Spinal cord (tissue), 10 donors: ENCODE results near the gene BMAL1. TPM values are rescaled to one million over a fixed set of nuclear protein-coding genes. Genes with fewer than 3 reads are reported as not detected.
"Not testable (repeated sequence)": the region's sequence is repeated elsewhere in the genome, so short reads cannot be mapped to it uniquely, and the experiment has no call there.

Source experiments
- DNase-seq, 6 donors: peaks; one replicate each; pipeline versions ENCODE4 v3.0.0 to v3.0.0-alpha.2; 2013 to 2015; ENCODE audit warnings: low spot score in 6 of 6, low read depth in 4 of 6
- H3K27ac ChIP-seq: one replicate; pipeline ENCODE4 v1.5.1; 2013; ENCODE audit warnings: low read depth, low read length, control low read depth
- H3K27me3 ChIP-seq: one replicate; pipeline ENCODE4 v1.6.1; 2013; ENCODE audit warnings: low read length; ENCODE audit not compliant: control insufficient read depth, insufficient read depth
- H3K36me3 ChIP-seq: one replicate; pipeline ENCODE4 v1.6.1; 2013; ENCODE audit warnings: low read length; ENCODE audit not compliant: control insufficient read depth, insufficient read depth
- H3K4me1 ChIP-seq: one replicate; pipeline ENCODE4 v1.6.1; 2013; ENCODE audit warnings: low read length; ENCODE audit not compliant: control insufficient read depth, insufficient read depth
- H3K4me3 ChIP-seq: one replicate; pipeline ENCODE4 v1.5.1; 2013; ENCODE audit warnings: low read depth, low read length, control low read depth
- H3K9me3 ChIP-seq: one replicate; pipeline ENCODE4 v1.6.1; 2013; ENCODE audit warnings: low read length; ENCODE audit not compliant: control insufficient read depth, insufficient read depth
- WGBS: methylation state at CpG from one replicate; pipeline ENCODE4 v1.1.5; 2013; ENCODE audit warnings: missing lambda C conversion rate; ENCODE audit not compliant: insufficient coverage; 5-methylcytosine and 5-hydroxymethylcytosine counted together
- polyA plus RNA-seq, 2 donors: library from polyadenylated mRNA; unstranded; fragments of 120-200 nt; gene quantifications; one replicate each; pipeline ENCODE4 v1.2.1, GENCODE V29; 2013; ENCODE audit not compliant: insufficient read length in 2 of 2
- total RNA-seq, 2 donors: library from RNA; depleted of rRNA in 1 of 2; stranded (reverse); fragments of 120-200 nt in 1 of 2; fragments of >200 nt in 1 of 2; gene quantifications; one replicate each; pipeline versions ENCODE4 v1.2.3 to v1.2.4, GENCODE V29; 2013 to 2014
- donor health status: healthy.

BMAL1 gene
- total and polyA plus RNA-seq, 4 donors, result 21.0 to 29.8 (median 25.7) TPM

DNA sequence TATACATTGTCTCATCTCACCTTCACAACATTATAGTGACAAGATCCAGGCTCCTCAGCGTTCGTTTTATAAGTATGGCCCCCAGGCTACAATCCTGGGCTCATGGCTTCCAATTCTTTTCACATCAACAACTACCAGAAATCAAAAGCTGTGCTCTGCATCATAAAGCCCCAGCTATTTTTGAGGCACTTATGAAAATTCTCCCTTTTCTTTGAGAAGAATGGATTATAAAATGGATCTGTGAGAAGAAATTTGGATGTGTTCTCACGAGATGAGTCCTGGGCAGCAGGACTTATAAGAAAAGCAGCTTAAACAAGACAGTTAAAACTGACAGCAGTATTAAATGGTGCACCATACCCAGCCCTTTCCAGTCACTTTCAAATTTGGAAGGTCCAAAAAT is 105.2 kb downstream of the BMAL1 start:
- Histone ChIP-seq H3K4me1 (peaks cover 2% of the 10 kb centered on the region), H3K27ac (no peak overlapping the region), H3K9me3 (no peaks in the 10 kb centered on the region), H3K27me3 (no peaks in the 10 kb centered on the region), H3K36me3 (peaks cover 19% of the 10 kb centered on the region), H3K4me3 (no peak overlapping the region)
- 100% methylated on average over 2 of the region's 3 CpGs for WGBS
- no peak for DNase-seq

DNA sequence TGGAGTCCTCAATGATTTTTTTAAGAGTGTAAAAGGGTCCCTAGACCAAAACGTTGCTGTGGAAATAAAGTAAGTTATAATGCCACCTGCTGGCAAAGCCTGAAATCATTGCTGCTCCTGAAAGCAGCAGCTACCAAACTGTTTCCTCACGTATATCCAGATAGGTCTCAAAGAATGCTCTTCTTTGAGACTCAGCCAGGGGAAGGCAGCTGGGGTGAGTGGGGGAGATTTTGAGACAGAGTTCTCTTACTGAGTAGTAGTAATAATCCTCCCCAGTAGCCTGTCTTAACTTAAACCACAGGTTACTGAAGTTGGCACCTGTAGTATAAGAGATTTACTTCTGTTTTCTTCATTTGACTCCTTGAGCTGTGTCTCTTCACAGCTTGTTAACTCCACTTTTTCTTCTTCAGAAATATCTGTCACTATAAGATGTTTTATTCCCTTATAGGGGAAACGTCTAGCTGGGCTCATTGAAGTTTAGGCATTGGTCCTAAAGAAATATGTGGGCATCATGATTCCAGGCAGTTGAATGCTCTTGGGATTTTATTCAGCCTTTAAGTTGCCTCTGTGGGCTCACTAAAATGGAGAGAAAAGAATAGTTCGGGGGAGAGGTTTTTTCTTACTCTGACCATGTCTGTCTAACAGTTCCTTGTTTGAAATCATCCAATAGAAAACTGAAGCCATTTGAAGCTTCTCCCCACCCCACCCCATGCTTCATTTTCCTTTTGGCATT is 107.5 kb downstream of the BMAL1 start:
- H3K4me3 ChIP-seq, result no peak overlapping the region
- H3K9me3 ChIP-seq, result no peaks in the 10 kb centered on the region
- H3K36me3 ChIP-seq, result peaks cover 19% of the 10 kb centered on the region
- 0% methylated on average over 2 of the region's 4 CpGs for WGBS
- DNase-seq, result peak; percentile 18 to 92 (median 38)
- H3K4me1 ChIP-seq, result peaks cover 2% of the 10 kb centered on the region
- H3K27ac ChIP-seq, result no peak overlapping the region
- no peaks in the 10 kb centered on the region for H3K27me3 ChIP-seq

DNA sequence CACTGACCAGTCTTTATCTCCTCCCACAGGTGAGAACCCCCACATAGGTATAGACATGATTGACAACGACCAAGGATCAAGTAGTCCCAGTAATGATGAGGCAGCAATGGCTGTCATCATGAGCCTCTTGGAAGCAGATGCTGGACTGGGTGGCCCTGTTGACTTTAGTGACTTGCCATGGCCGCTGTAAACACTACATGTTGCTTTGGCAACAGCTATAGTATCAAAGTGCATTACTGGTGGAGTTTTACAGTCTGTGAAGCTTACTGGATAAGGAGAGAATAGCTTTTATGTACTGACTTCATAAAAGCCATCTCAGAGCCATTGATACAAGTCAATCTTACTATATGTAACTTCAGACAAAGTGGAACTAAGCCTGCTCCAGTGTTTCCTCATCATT is 109.0 kb downstream of the BMAL1 start:
- no peak for DNase-seq
- H3K27ac ChIP-seq, result no peak overlapping the region
- H3K36me3 ChIP-seq, result peaks cover 18% of the 10 kb centered on the region
- no peaks in the 10 kb centered on the region for H3K9me3 ChIP-seq
- no peaks in the 10 kb centered on the region for H3K4me1 ChIP-seq
- WGBS, result 100% methylated on average over 1 of the region's 2 CpGs
- no peaks in the 10 kb centered on the region for H3K27me3 ChIP-seq
- no peak overlapping the region for H3K4me3 ChIP-seq

DNA sequence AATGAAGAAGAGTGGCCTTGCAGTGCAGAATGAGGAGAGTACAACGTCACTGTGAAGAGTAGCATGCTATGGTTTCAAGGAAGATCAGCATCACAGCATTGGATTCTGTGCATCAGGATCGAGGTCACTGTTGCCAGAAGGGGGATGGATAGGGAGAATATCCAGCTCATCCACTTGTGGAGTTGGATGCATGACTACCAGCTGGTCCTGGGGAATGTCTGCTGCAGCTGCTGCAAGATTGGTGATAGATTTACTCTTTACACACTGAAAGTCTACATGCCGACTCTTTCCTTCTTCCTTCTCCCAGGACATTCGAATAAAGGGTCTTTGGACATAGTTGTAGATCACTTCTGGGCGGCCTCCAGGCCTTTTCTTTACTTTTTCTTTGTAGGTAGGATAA is 111.2 kb downstream of the BMAL1 start:
- no peak overlapping the region for H3K4me3 ChIP-seq
- 100% methylated on average over 1 of the region's 5 CpGs for WGBS
- H3K27ac ChIP-seq, result no peak overlapping the region
- no peaks in the 10 kb centered on the region for H3K9me3 ChIP-seq
- H3K27me3 ChIP-seq, result no peaks in the 10 kb centered on the region
- no peak for DNase-seq
- H3K4me1 ChIP-seq, result no peaks in the 10 kb centered on the region
- H3K36me3 ChIP-seq, result peaks cover 11% of the 10 kb centered on the region

GRCh38 chr11:13391217-13391616 is 113.6 kb downstream of the BMAL1 start:
- H3K27me3 ChIP-seq, result no peaks in the 10 kb centered on the region
- 92% methylated on average over 1 of the region's 1 CpG for WGBS

GRCh38 chr11:13398335-13398734 is 120.7 kb downstream of the BMAL1 start:
- H3K27ac ChIP-seq, H3K4me3 ChIP-seq, H3K27me3 ChIP-seq, H3K9me3 ChIP-seq, H3K4me1 ChIP-seq, H3K36me3 ChIP-seq, DNase-seq: not testable (repeated sequence)

More at GRCh38 chr11:13391217-13391616, 113.6 kb downstream of the BMAL1 start:
- Histone ChIP-seq H3K9me3 (no peaks in the 10 kb centered on the region), H3K4me1 (no peaks in the 10 kb centered on the region), H3K36me3 (peaks cover 11% of the 10 kb centered on the region), H3K27ac (no peak overlapping the region), H3K4me3 (no peak overlapping the region)
- DNase-seq, result no peak

DNA sequence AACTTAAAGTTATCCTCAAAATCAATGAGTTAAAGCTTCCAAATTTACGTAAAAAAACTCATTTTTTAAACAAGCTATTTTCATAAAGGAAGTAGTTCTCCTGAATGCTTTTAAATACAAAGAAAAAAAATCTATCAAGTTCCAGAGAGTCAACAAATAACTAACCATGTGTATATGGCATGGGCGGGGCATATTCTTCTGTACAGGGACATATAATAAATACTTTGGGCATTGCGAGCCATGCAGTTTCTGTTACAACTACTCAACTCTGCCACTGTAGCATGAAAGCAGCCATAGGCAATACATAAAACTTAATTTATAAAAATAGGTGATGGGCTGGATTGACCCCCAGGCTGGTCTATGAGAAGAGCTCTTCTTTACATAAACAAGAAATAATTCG is 127.6 kb downstream of the BMAL1 start:
- Histone ChIP-seq H3K27me3 (no peaks in the 10 kb centered on the region), H3K4me3 (no peak overlapping the region), H3K9me3 (no peaks in the 10 kb centered on the region), H3K36me3 (peaks cover 3% of the 10 kb centered on the region), H3K4me1 (no peaks in the 10 kb centered on the region), H3K27ac (no peak overlapping the region)
- no CpG with 5 or more reads among the region's 4 CpGs for WGBS
- no peak for DNase-seq

- Histone ChIP-seq H3K4me1 (no peaks in the 10 kb centered on the region), H3K4me3 (no peak overlapping the region), H3K9me3 (no peaks in the 10 kb centered on the region), H3K27ac (no peak overlapping the region), H3K27me3 (no peaks in the 10 kb centered on the region), H3K36me3 (peaks cover 10% of the 10 kb centered on the region)
- DNase-seq, result no peak
- 82% methylated on average over 3 of the region's 3 CpGs for WGBS
Observed at GRCh38 chr11:13415201-13415600, 137.6 kb downstream of the BMAL1 start.

DNA sequence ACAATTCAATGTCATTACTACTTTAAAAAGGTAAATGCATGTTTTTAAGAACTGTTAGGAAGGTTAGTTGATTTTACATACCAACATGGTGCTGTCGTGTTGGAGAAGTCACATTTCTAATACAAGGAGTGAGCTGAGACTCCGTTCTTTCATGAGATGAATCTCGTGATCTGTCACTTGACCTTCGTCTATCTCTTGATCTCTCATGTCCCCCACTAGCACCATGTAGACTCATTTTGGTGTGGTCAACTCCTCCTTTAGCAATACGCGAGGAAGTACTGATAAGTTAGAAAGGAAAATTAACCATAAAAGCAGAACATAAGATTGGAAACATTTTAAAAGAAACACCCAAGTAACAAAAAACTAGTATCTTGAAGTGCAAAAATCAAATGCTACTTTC is 144.0 kb downstream of the BMAL1 start:
- Histone ChIP-seq H3K4me3 (no peak overlapping the region), H3K27ac (no peak overlapping the region), H3K4me1 (no peaks in the 10 kb centered on the region), H3K9me3 (no peaks in the 10 kb centered on the region), H3K36me3 (peaks cover 6% of the 10 kb centered on the region), H3K27me3 (no peaks in the 10 kb centered on the region)
- DNase-seq, result no peak
- no CpG with 5 or more reads among the region's 6 CpGs for WGBS

DNA sequence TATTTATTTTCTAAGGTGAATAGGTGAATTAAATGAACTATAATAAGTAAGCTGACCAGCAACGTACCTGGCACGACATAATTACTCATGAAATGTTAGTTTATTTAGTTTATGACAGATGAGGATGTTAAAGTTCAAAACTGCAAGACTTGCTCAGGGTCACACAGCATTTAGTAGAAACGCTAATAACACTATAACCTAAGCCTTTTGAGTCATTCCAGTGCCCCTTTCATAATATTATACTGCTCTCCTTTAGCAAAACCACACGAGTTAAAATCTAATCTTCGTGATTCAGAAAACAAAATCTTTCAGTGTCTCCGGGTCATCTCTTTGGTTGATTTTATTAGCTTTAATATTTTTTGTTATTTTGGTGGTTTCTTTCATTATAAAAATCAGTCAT is 145.8 kb downstream of the BMAL1 start:
- no peak overlapping the region for H3K27ac ChIP-seq
- peaks cover 5% of the 10 kb centered on the region for H3K9me3 ChIP-seq
- DNase-seq, result no peak
- H3K4me3 ChIP-seq, result no peak overlapping the region
- no peaks in the 10 kb centered on the region for H3K27me3 ChIP-seq
- no peaks in the 10 kb centered on the region for H3K4me1 ChIP-seq
- peaks cover 3% of the 10 kb centered on the region for H3K36me3 ChIP-seq
- WGBS, result 93% methylated on average over 3 of the region's 6 CpGs
